Skin of body (tissue), 2 donors: ENCODE results near the gene ALX3. TPM values are rescaled to one million over a fixed set of nuclear protein-coding genes. Genes with fewer than 3 reads are reported as not detected.

Experiments used
- DNase-seq: peaks from one replicate; lab custom pipeline; 2025; lab: John Stamatoyannopoulos, UW
- total RNA-seq: library from RNA; depleted of rRNA; stranded (reverse); fragments of >200 nt; gene quantifications from one replicate; pipeline ENCODE4 v1.2.3, GENCODE V29; 2014

The ALX3 gene
- total RNA-seq, 1 donor from 2014 or later = not detected

- no peak for DNase-seq
Measured at GRCh38 chr1:110067479-110067892, 3.0 kb downstream of the ALX3 start.

GRCh38 chr1:110065841-110066240 lies 4.6 kb downstream of the ALX3 start:
- no peak for DNase-seq

- no peak for DNase-seq
Measured at GRCh38 chr1:110064576-110065337, 5.7 kb downstream of the ALX3 start.

GRCh38 chr1:110063781-110064180 lies 6.7 kb downstream of the ALX3 start:
- DNase-seq = no peak

- no peak for DNase-seq
Measured at GRCh38 chr1:110062612-110063011, 7.9 kb downstream of the ALX3 start.

GRCh38 chr1:110061341-110061740 lies 9.1 kb downstream of the ALX3 start:
- no peak for DNase-seq

- DNase-seq = no peak
Measured at GRCh38 chr1:110060662-110061060, 9.8 kb downstream of the ALX3 start.

- no peak for DNase-seq
Measured at GRCh38 chr1:110060034-110060661, 10.3 kb downstream of the ALX3 start.

- no peak for DNase-seq
Measured at GRCh38 chr1:110059133-110059863, 11.2 kb downstream of the ALX3 start.

- DNase-seq = no peak
Measured at GRCh38 chr1:110058591-110058990, 11.9 kb downstream of the ALX3 start.

GRCh38 chr1:110057963-110058518 lies 12.4 kb downstream of the ALX3 start:
- DNase-seq = no peak

GRCh38 chr1:110056776-110057175 lies 13.7 kb downstream of the ALX3 start:
- DNase-seq = no peak

- no peak for DNase-seq
Measured at GRCh38 chr1:110056285-110056683, 14.2 kb downstream of the ALX3 start.

GRCh38 chr1:110055493-110056284 lies 14.8 kb downstream of the ALX3 start:
- DNase-seq = no peak

- DNase-seq = no peak
Measured at GRCh38 chr1:110053552-110054428, 16.7 kb downstream of the ALX3 start.

GRCh38 chr1:110051262-110051648 lies 19.2 kb downstream of the ALX3 start:
- DNase-seq = no peak

GRCh38 chr1:110050602-110051261 lies 19.7 kb downstream of the ALX3 start:
- DNase-seq = no peak

GRCh38 chr1:110049801-110050601 lies 20.5 kb downstream of the ALX3 start:
- DNase-seq = no peak
